Gastrocnemius medialis (tissue), 4 donors: Measurements from ENCODE around the gene ZNF770.

Experiments used
- POLR2A ChIP-seq, 2 donors: fragments of 450-650 bp; IDR thresholded peaks; one replicate each; pipeline ENCODE4 v1.6.1; 2017; ENCODE audit warnings: antibody characterized with exemption in 2 of 2, mild to moderate bottlenecking in 2 of 2, moderate library complexity in 2 of 2
- TF ChIP-seq, protein P1 (sequence below), 5 experiments: fragments of 450-650 bp in 3 of 5; fragments of 200-600 bp in 2 of 5; sonication (generic) in 2 of 5; IDR thresholded peaks in 4 of 5; conservative IDR thresholded peaks in 1 of 5; 1 replicate in 4 of 5; 2 replicates in 1 of 5; pipeline ENCODE4 v1.5.1; 2016 to 2019; ENCODE audit warnings: antibody characterized with exemption in 5 of 5, mild to moderate bottlenecking in 3 of 5, moderate library complexity in 3 of 5

DNA sequence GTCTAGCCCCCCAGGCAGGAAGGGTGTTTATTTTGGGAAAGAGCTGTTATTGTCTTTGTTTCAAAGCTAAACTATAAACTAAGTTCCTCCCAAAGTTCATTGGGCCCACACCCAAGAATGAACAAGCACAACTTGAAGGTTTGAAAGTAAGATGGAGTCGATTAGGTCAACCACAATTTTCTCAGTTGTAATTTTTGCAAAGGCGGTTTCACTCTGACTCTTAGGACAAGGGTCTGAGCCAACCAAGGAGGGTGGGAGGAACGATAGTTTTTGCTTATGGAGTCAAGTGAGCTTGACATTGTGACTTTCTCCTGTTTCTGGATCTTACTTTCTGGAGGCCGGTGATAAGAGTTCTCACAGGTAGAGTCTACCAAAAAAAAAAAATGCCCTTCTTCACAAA is 5.8 kb upstream of the ZNF770 start:
- TF ChIP-seq, protein P1, sequence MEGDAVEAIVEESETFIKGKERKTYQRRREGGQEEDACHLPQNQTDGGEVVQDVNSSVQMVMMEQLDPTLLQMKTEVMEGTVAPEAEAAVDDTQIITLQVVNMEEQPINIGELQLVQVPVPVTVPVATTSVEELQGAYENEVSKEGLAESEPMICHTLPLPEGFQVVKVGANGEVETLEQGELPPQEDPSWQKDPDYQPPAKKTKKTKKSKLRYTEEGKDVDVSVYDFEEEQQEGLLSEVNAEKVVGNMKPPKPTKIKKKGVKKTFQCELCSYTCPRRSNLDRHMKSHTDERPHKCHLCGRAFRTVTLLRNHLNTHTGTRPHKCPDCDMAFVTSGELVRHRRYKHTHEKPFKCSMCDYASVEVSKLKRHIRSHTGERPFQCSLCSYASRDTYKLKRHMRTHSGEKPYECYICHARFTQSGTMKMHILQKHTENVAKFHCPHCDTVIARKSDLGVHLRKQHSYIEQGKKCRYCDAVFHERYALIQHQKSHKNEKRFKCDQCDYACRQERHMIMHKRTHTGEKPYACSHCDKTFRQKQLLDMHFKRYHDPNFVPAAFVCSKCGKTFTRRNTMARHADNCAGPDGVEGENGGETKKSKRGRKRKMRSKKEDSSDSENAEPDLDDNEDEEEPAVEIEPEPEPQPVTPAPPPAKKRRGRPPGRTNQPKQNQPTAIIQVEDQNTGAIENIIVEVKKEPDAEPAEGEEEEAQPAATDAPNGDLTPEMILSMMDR (IDR thresholded peaks at IDR 0.05 in 4 of 5, conservative IDR thresholded peaks at IDR 0.05 in 1 of 5), result no peak
- no peak for TF ChIP-seq POLR2A (IDR thresholded peaks at IDR 0.05)
